ENCODE data around the gene MRPS15.
A peak's percentile ranks its signal among the peaks of the same experiment; 100 is the strongest.

MRPS15 gene

GRCh38 chr1:36465731-36466369 lies 1.7 kb upstream of the MRPS15 start:
- Histone ChIP-seq H3K9ac (ENCODE audit: low read length) (no peak overlapping the region), H3K79me2 (ENCODE audit: insufficient read depth, low read length) (no peaks in the 10 kb centered on the region), H3K27ac (ENCODE audit: low read depth, low read length, poor library complexity, severe bottlenecking) (no peak overlapping the region), H3K4me3 (ENCODE audit: low read depth, low read length, poor library complexity, severe bottlenecking) (no peak overlapping the region), H3K4me2 (ENCODE audit: low read length) (no peak overlapping the region), H3K9me2 (ENCODE audit: low read depth, low read length) (no peaks in the 10 kb centered on the region), H3K27me3 (ENCODE audit: insufficient read depth, low read length) (no peaks in the 10 kb centered on the region), H3F3A (ENCODE audit: insufficient read depth, low read length) (no peaks in the 10 kb centered on the region), H3K9me3 (ENCODE audit: low read length) (peaks cover 4% of the 10 kb centered on the region; the same call in 1 of the 2 replicates), H3K4me1 (ENCODE audit: insufficient read depth, low read length, severe bottlenecking) (peaks cover 15% of the 10 kb centered on the region), H3K36me3 (ENCODE audit: insufficient read depth, low read length) (peaks cover 16% of the 10 kb centered on the region; the same call in 1 of the 2 replicates), H4K20me1 (ENCODE audit: insufficient read depth, low read length) (no peaks in the 10 kb centered on the region), H2AFZ (ENCODE audit: low read length) (no peak overlapping the region)
- TF ChIP-seq CTCF (IDR thresholded peaks at IDR 0.05; ENCODE audit: low read length) (no peak), EZH2 (IDR thresholded peaks at IDR 0.05; ENCODE audit: borderline replicate concordance, low read length) (no peak)

- peaks cover 15% of the 10 kb centered on the region for H3K4me1 ChIP-seq (ENCODE audit: insufficient read depth, low read length, severe bottlenecking)
- H3K4me2 ChIP-seq (ENCODE audit: low read length) = peak overlapping the region; percentile 81
- TF ChIP-seq CTCF (IDR thresholded peaks at IDR 0.05; ENCODE audit: low read length) = no peak
- TF ChIP-seq EZH2 (IDR thresholded peaks at IDR 0.05; ENCODE audit: borderline replicate concordance, low read length) = no peak
- H4K20me1 ChIP-seq (ENCODE audit: insufficient read depth, low read length) = no peaks in the 10 kb centered on the region
- peaks cover 25% of the 10 kb centered on the region for H3K36me3 ChIP-seq (ENCODE audit: insufficient read depth, low read length)
- H2AFZ ChIP-seq (ENCODE audit: low read length) = no peak overlapping the region
- H3K9ac ChIP-seq (ENCODE audit: low read length) = peak overlapping the region; percentile 96
- no peaks in the 10 kb centered on the region for H3K27me3 ChIP-seq (ENCODE audit: insufficient read depth, low read length)
- peaks cover 4% of the 10 kb centered on the region; the same call in 1 of the 2 replicates for H3K9me3 ChIP-seq (ENCODE audit: low read length)
- H3K79me2 ChIP-seq (ENCODE audit: insufficient read depth, low read length) = no peaks in the 10 kb centered on the region
- H3F3A ChIP-seq (ENCODE audit: insufficient read depth, low read length) = no peaks in the 10 kb centered on the region
- H3K4me3 ChIP-seq (ENCODE audit: low read depth, low read length, poor library complexity, severe bottlenecking) = peak overlapping the region; percentile 98
- no peaks in the 10 kb centered on the region for H3K9me2 ChIP-seq (ENCODE audit: low read depth, low read length)
- peak overlapping the region; percentile 57 for H3K27ac ChIP-seq (ENCODE audit: low read depth, low read length, poor library complexity, severe bottlenecking)
These were observed 615 bp upstream of the MRPS15 start for GRCh38 chr1:36464605-36465393.

DNA sequence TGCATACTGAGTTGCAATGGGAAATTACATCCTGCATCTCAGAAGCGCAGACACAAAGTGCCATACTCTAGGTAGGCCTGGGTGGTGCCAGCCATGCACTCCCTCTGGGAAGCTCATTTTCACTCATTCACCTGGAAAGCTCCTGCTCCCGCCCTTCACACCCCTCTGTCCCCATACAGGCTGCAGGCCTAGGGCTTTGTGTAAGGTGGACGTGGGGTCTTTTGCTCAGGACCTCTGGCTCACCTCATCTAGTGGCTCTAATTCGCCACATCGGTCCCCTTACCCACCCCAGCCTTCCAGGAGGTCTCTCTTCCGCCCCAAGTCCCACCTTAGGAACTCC lies 751 bp downstream of the MRPS15 start:
- Histone ChIP-seq H4K20me1 (ENCODE audit: insufficient read depth, low read length) (no peaks in the 10 kb centered on the region), H3K9ac (ENCODE audit: low read length) (peak overlapping the region; percentile 96), H3K27me3 (ENCODE audit: insufficient read depth, low read length) (no peaks in the 10 kb centered on the region), H3K9me2 (ENCODE audit: low read depth, low read length) (no peaks in the 10 kb centered on the region), H3K36me3 (ENCODE audit: insufficient read depth, low read length) (peaks cover 36% of the 10 kb centered on the region), H3K79me2 (ENCODE audit: insufficient read depth, low read length) (no peaks in the 10 kb centered on the region), H3K4me1 (ENCODE audit: insufficient read depth, low read length, severe bottlenecking) (peaks cover 15% of the 10 kb centered on the region), H2AFZ (ENCODE audit: low read length) (no peak overlapping the region), H3K9me3 (ENCODE audit: low read length) (peaks cover 4% of the 10 kb centered on the region; the same call in 1 of the 2 replicates), H3K4me2 (ENCODE audit: low read length) (peak overlapping the region; percentile 81), H3K27ac (ENCODE audit: low read depth, low read length, poor library complexity, severe bottlenecking) (peak overlapping the region; percentile 28), H3K4me3 (ENCODE audit: low read depth, low read length, poor library complexity, severe bottlenecking) (peak overlapping the region; percentile 98), H3F3A (ENCODE audit: insufficient read depth, low read length) (no peaks in the 10 kb centered on the region)
- TF ChIP-seq CTCF (IDR thresholded peaks at IDR 0.05; ENCODE audit: low read length) (no peak), EZH2 (IDR thresholded peaks at IDR 0.05; ENCODE audit: borderline replicate concordance, low read length) (no peak)
